Body of pancreas (tissue), 4 donors: ENCODE results near the gene SSNA1. TPM values are rescaled to one million over a fixed set of nuclear protein-coding genes. Genes with fewer than 3 reads are reported as not detected.

Experiments used
- ATAC-seq: fragments of 150-250 bp; one replicate; pipeline ENCODE4 v1.9.1; 2016
- DNase-seq, 4 donors: peaks; one replicate each; pipeline ENCODE4 v3.0.0-alpha.2; 2019
- H3K27ac ChIP-seq, 4 donors: fragments of 200-600 bp; sonication (generic); 1 replicate in 3 of 4; 2 replicates in 1 of 4; pipeline versions ENCODE4 v1.5.1 to v1.6.1; 2016 to 2019; ENCODE audit warnings: mild to moderate bottlenecking in 1 of 4, mixed read lengths in 1 of 4, moderate library complexity in 1 of 4
- H3K27me3 ChIP-seq, 2 donors: fragments of 200-600 bp; sonication (generic); one replicate each; pipeline ENCODE4 v1.6.0; 2016; ENCODE audit warnings: mild to moderate bottlenecking in 1 of 2
- H3K36me3 ChIP-seq, 2 donors: fragments of 200-600 bp; sonication (generic); replicated peaks in 1 of 2; 2 replicates each; pipeline ENCODE4 v1.5.1; 2016; ENCODE audit warnings: low read depth in 2 of 2; ENCODE audit not compliant: insufficient read depth in 1 of 2
- H3K4me1 ChIP-seq: fragments of 200-600 bp; sonication (generic); one replicate; pipeline ENCODE4 v1.6.0; 2016
- H3K4me3 ChIP-seq, 2 donors: fragments of 200-600 bp; sonication (generic); 1 replicate in 1 of 2; 2 replicates in 1 of 2; pipeline ENCODE4 v1.5.1; 2016 to 2019
- H3K9me3 ChIP-seq, 3 donors: fragments of 200-600 bp; sonication (generic); 1 replicate in 2 of 3; 2 replicates in 1 of 3; pipeline ENCODE4 v1.5.1; 2016
- CTCF ChIP-seq, 7 experiments: fragments of 450-650 bp in 4 of 7; fragments of 200-600 bp in 3 of 7; sonication (generic) in 3 of 7; IDR thresholded peaks; one replicate each; pipeline ENCODE4 v1.5.1; 2016 to 2019; ENCODE audit warnings: antibody characterized with exemption in 7 of 7
- POLR2A ChIP-seq, 3 donors: fragments of 450-650 bp; IDR thresholded peaks; one replicate each; pipeline ENCODE4 v1.6.1; 2016; ENCODE audit warnings: antibody characterized with exemption in 3 of 3, mild to moderate bottlenecking in 2 of 3
- WGBS, 2 donors: methylation state at CpG; one replicate each; pipeline ENCODE4 v1.1.5; 2017; 5-methylcytosine and 5-hydroxymethylcytosine counted together
- intact Hi-C: fragments of 100-400 bp; cut with DNase I; formaldehyde crosslinking; loops from one replicate; pipeline ENCODE4 v1.15.1; 2023
- total RNA-seq, 2 donors: library from RNA; depleted of rRNA; stranded (reverse); fragments of >200 nt; gene quantifications; one replicate each; pipeline ENCODE4 v1.1.0, GENCODE V29; 2016

The SSNA1 gene
- total RNA-seq, 2 donors from 2014 or later: 62.3 to 79.1 TPM

- TF ChIP-seq CTCF (IDR thresholded peaks at IDR 0.05) (no peak), POLR2A (IDR thresholded peaks at IDR 0.05) (no peak)
- H3K4me1 ChIP-seq: peaks cover 35% of the 10 kb centered on the region
- H3K4me3 ChIP-seq: no peak overlapping the region
- H3K9me3 ChIP-seq: no peaks in the 10 kb centered on the region
- 68 to 75% methylated on average over 8 to 12 of the region's 14 CpGs for WGBS, 2 donors
- DNase-seq (no peak), ATAC-seq (no peak)
- H3K36me3 ChIP-seq: no peaks in the 10 kb centered on the region
- H3K27ac ChIP-seq: no peak overlapping the region
- intact Hi-C loops: no loop called here
- H3K27me3 ChIP-seq: no peaks in the 10 kb centered on the region
These were observed 17.9 kb upstream of the SSNA1 start for GRCh38 chr9:137170486-137171148.

GRCh38 chr9:137171149-137171900 lies 17.2 kb upstream of the SSNA1 start:
- peaks cover 35% of the 10 kb centered on the region for H3K4me1 ChIP-seq
- no peak overlapping the region for H3K27ac ChIP-seq
- TF ChIP-seq CTCF (IDR thresholded peaks at IDR 0.05) (no peak), POLR2A (IDR thresholded peaks at IDR 0.05) (no peak)
- whole genome bisulfite sequencing, 2 donors: 85% methylated on average over 19 of the region's 22 CpGs; no CpG with 5 or more reads in 1 of the 2 donors
- H3K9me3 ChIP-seq: no peaks in the 10 kb centered on the region
- intact Hi-C loops: no loop called here
- no peak overlapping the region for H3K4me3 ChIP-seq
- no peak for ATAC-seq
- DNase-seq: no peak
- H3K27me3 ChIP-seq: no peaks in the 10 kb centered on the region
- no peaks in the 10 kb centered on the region for H3K36me3 ChIP-seq

- DNase-seq: no peak
- H3K36me3 ChIP-seq: peaks cover 0 to 1% of the 10 kb centered on the region in 2 donors
- WGBS, 2 donors: 64 to 77% methylated on average over 14 to 21 of the region's 21 CpGs
- no peak overlapping the region for H3K27ac ChIP-seq
- ATAC-seq: no peak
- no peak for TF ChIP-seq CTCF (IDR thresholded peaks at IDR 0.05)
- no peak for TF ChIP-seq POLR2A (IDR thresholded peaks at IDR 0.05)
- no peaks in the 10 kb centered on the region for H3K9me3 ChIP-seq
- H3K27me3 ChIP-seq: no peaks in the 10 kb centered on the region
- peaks cover 23% of the 10 kb centered on the region for H3K4me1 ChIP-seq
- intact Hi-C loops: no loop called here
- H3K4me3 ChIP-seq: no peak overlapping the region
These were observed 15.3 kb upstream of the SSNA1 start for GRCh38 chr9:137172901-137173795.

- DNase-seq (no peak), ATAC-seq (no peak)
- peaks cover 14% of the 10 kb centered on the region for H3K4me1 ChIP-seq
- H3K4me3 ChIP-seq: no peak overlapping the region
- H3K27me3 ChIP-seq: no peaks in the 10 kb centered on the region
- peaks cover 0 to 2% of the 10 kb centered on the region in 2 donors for H3K36me3 ChIP-seq
- no peak overlapping the region for H3K27ac ChIP-seq
- H3K9me3 ChIP-seq: no peaks in the 10 kb centered on the region
- intact Hi-C loops: no loop called here
- TF ChIP-seq POLR2A (IDR thresholded peaks at IDR 0.05) (no peak), CTCF (IDR thresholded peaks at IDR 0.05) (no peak)
- 87 to 93% methylated on average over 19 to 32 of the region's 45 CpGs for WGBS, 2 donors
These were observed 14.4 kb upstream of the SSNA1 start for GRCh38 chr9:137173796-137174664.
